GM23338 (cell line): ENCODE results near the gene METTL26. TPM values are rescaled to one million over a fixed set of nuclear protein-coding genes. Genes with fewer than 3 reads are reported as not detected.

Experiments used
- ATAC-seq: fragments of 200-7000 bp; cut with Tn5 transposase; 3 replicates; pipeline ENCODE4 v1.9.1; 2020
- DNase-seq: peaks from one replicate; pipeline ENCODE4 v3.0.0-alpha.2; 2015; ENCODE audit warnings: low spot score
- H2AFZ ChIP-seq: fragments of 200-600 bp; sonication (generic); 2 replicates; pipeline ENCODE4 v1.8.0; 2016; ENCODE audit warnings: antibody characterized with exemption, mild to moderate bottlenecking, moderate library complexity
- H3F3A ChIP-seq: fragments of 200-600 bp; sonication (generic); replicated peaks from 2 replicates; pipeline ENCODE4 v1.8.0; 2017; ENCODE audit warnings: antibody characterized with exemption, mixed run types, low read depth
- H3K27ac ChIP-seq: fragments of 200-600 bp; sonication (generic); 2 replicates; pipeline ENCODE4 v1.6.1; 2016; ENCODE audit warnings: low read depth
- H3K27me3 ChIP-seq: fragments of 200-600 bp; sonication (generic); 2 replicates; pipeline ENCODE4 v1.8.0; 2016; ENCODE audit warnings: mild to moderate bottlenecking, mixed run types, moderate library complexity; ENCODE audit not compliant: insufficient read depth
- H3K36me3 ChIP-seq: fragments of 200-600 bp; sonication (generic); 2 replicates; pipeline ENCODE4 v1.8.0; 2016; ENCODE audit warnings: mild to moderate bottlenecking; ENCODE audit not compliant: insufficient read depth
- H3K4me1 ChIP-seq: fragments of 200-600 bp; sonication (generic); 2 replicates; pipeline ENCODE4 v1.8.0; 2016; ENCODE audit warnings: mild to moderate bottlenecking, moderate library complexity; ENCODE audit not compliant: insufficient read depth
- H3K4me2 ChIP-seq: fragments of 200-600 bp; sonication (generic); 2 replicates; pipeline ENCODE4 v1.7.1; 2017; ENCODE audit warnings: mixed run types
- H3K4me3 ChIP-seq: fragments of 200-600 bp; sonication (generic); 2 replicates; pipeline ENCODE4 v1.6.1; 2016; ENCODE audit warnings: mixed run types
- H3K79me2 ChIP-seq: fragments of 200-600 bp; sonication (generic); replicated peaks from 2 replicates; pipeline ENCODE4 v1.8.0; 2017; ENCODE audit warnings: mild to moderate bottlenecking; ENCODE audit not compliant: insufficient read depth
- H3K9me2 ChIP-seq: fragments of 200-600 bp; sonication (generic); 2 replicates; pipeline ENCODE4 v1.8.0; 2017; ENCODE audit not compliant: insufficient read depth
- H4K20me1 ChIP-seq: fragments of 200-600 bp; sonication (generic); replicated peaks from 2 replicates; pipeline ENCODE4 v1.8.0; 2017; ENCODE audit warnings: mild to moderate bottlenecking; ENCODE audit not compliant: insufficient read depth
- H3K27ac Mint-ChIP-seq: 2 replicates; pipeline ENCODE4 v1.8.0; 2020; ENCODE audit warnings: inconsistent platforms, mild to moderate bottlenecking, moderate library complexity, mixed read lengths
- H3K27me3 Mint-ChIP-seq: 3 replicates; pipeline ENCODE4 v1.8.0; 2022; ENCODE audit warnings: low read depth, mild to moderate bottlenecking, moderate library complexity, mixed read lengths, inconsistent platforms; ENCODE audit not compliant: insufficient read depth, poor library complexity
- H3K36me3 Mint-ChIP-seq: 3 replicates; pipeline ENCODE4 v1.8.0; 2021; ENCODE audit warnings: low read depth, mild to moderate bottlenecking, inconsistent platforms, moderate library complexity, mixed read lengths
- H3K4me1 Mint-ChIP-seq: 3 replicates; pipeline ENCODE4 v1.8.0; 2020; ENCODE audit warnings: mild to moderate bottlenecking, inconsistent platforms, mixed read lengths
- H3K4me3 Mint-ChIP-seq: 3 replicates; pipeline ENCODE4 v1.8.0; 2021; ENCODE audit warnings: moderate library complexity, mild to moderate bottlenecking, inconsistent platforms, mixed read lengths
- H3K9me3 Mint-ChIP-seq: 3 replicates; pipeline ENCODE4 v1.8.0; 2020; ENCODE audit warnings: moderate library complexity, mild to moderate bottlenecking, inconsistent platforms, mixed read lengths
- CREB1 ChIP-seq: fragments of 250-450 bp; sonication (Bioruptor Pico); IDR thresholded peaks from 2 replicates; pipeline ENCODE4 v1.5.0; 2020; ENCODE audit warnings: low read depth, mild to moderate bottlenecking, moderate library complexity
- CTCF ChIP-seq, 2 experiments: fragments of 200-600 bp in 1 of 2; sonication (generic) in 1 of 2; conservative IDR thresholded peaks; 2 replicates each; pipeline versions ENCODE4 v1.5.1 to v1.6.1; 2016 to 2017; ENCODE audit warnings: antibody characterized with exemption in 2 of 2, low read depth in 2 of 2, mild to moderate bottlenecking in 2 of 2, moderate library complexity in 1 of 2
- EZH2 ChIP-seq: fragments of 200-600 bp; sonication (generic); IDR thresholded peaks from one replicate; pipeline ENCODE4 v1.8.0; 2017; ENCODE audit warnings: antibody characterized with exemption, mild to moderate bottlenecking, low read depth; ENCODE audit not compliant: unreplicated experiment
- EZH2phosphoT487 ChIP-seq: fragments of 200-600 bp; sonication (generic); IDR thresholded peaks from one replicate; pipeline ENCODE4 v1.8.1; 2018; ENCODE audit warnings: antibody characterized with exemption; ENCODE audit not compliant: unreplicated experiment
- JUNB ChIP-seq: IDR thresholded peaks from one replicate; pipeline ENCODE4 v1.6.1; 2016; ENCODE audit warnings: antibody characterized with exemption; ENCODE audit not compliant: unreplicated experiment
- NANOG ChIP-seq: IDR thresholded peaks from 2 replicates; pipeline ENCODE4 v1.6.1; 2016; ENCODE audit warnings: antibody characterized with exemption, borderline replicate concordance
- POLR2AphosphoS5 ChIP-seq: IDR thresholded peaks from 2 replicates; pipeline ENCODE4 v1.6.1; 2016; ENCODE audit warnings: antibody characterized with exemption, low read depth
- STAT1 ChIP-seq: IDR thresholded peaks from one replicate; pipeline ENCODE4 v1.6.1; 2016; ENCODE audit warnings: antibody characterized with exemption; ENCODE audit not compliant: unreplicated experiment
- ZNF331 ChIP-seq: fragments of 250-450 bp; sonication (Bioruptor Pico); IDR thresholded peaks from 2 replicates; pipeline ENCODE4 v1.5.0; 2020; ENCODE audit warnings: low read depth, mild to moderate bottlenecking, moderate library complexity
- polyA plus RNA-seq: library from polyadenylated mRNA; unstranded; fragments of >200 nt; fragmentation: Nextera tagmentation; extraction: Ambion mirVana; gene quantifications from 2 replicates; pipeline ENCODE4 v1.2.1, GENCODE V29; 2016
- total RNA-seq: library from RNA; depleted of rRNA; stranded (reverse); fragments of >200 nt; shearing (Covaris generic); gene quantifications from 2 replicates; pipeline ENCODE4 v1.2.3, GENCODE V29; 2014
- TF ChIP-seq, protein P1 (sequence below): IDR thresholded peaks from 2 replicates; pipeline ENCODE4 v1.6.1; 2016; ENCODE audit warnings: antibody characterized with exemption

METTL26 gene
- total and polyA plus RNA-seq, 2 experiments from 2014 or later, result 153 to 223 TPM

GRCh38 chr16:588639-588888 lies 47.5 kb downstream of the METTL26 start (continued):
- no peak for TF ChIP-seq ZNF331
- TF ChIP-seq NANOG, result no peak
- TF ChIP-seq POLR2AphosphoS5, result no peak
- TF ChIP-seq EZH2, result no peak
- no peak for TF ChIP-seq STAT1
- TF ChIP-seq CTCF (conservative IDR thresholded peaks at IDR 0.05; ENCODE audit: low read depth in 2 of 2), result no peak

DNA sequence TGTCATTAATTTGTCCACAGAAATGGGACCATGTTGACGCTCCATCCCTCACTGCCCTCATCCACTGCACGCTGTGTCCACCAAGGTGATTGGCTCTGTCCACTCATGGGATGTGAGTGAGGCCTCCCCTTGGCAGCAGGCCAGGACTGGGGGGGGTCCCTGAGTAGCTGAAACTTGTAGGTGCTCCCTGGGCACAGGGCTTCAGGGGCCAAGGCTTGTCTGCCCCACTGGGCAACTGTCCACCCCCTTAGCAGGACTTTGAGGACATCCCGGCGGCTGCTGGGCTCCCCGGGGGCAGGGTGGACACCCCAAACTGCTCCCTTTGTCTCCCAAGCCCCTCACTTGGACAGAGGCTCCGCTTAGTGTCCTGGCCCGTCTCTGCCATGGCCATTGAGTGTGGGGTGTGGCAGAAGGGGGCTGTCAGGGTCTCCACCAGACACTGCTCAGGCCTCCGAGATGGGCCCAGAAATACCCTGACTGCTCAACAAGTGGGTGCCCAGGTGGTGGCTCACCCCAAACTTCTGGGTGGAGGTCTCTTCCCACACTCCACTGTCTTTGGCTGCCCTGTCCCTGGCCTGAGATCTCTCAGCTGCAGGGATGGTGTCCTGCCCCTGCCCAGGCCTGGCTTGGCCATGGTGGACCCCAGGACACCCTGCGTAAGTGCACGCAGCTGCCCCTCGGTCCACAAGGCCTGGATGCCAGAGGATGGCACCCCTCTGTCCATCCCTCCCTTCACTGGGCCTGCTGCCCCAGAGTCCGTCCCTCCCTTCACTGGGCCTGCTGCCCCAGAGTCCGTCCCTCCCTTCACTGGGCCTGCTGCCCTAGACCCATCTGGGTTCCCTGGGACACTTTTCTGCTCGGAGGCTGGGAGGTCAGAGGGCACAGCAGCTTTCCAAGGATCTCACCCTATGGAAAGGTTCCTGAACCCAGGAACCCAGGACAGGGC lies 49.2 kb downstream of the METTL26 start:
- H3K27me3 ChIP-seq, result peaks cover 30% of the 10 kb centered on the region
- H3K79me2 ChIP-seq, result peaks cover 18% of the 10 kb centered on the region
- peak; percentile 51 for TF ChIP-seq POLR2AphosphoS5
- TF ChIP-seq CREB1 (CRISPR knock-in tag), result no peak
- H3K9me2 ChIP-seq, result no peaks in the 10 kb centered on the region
- no peak overlapping the region for H3K27ac ChIP-seq
- peaks cover 20% of the 10 kb centered on the region for H4K20me1 ChIP-seq
- peaks cover 14% of the 10 kb centered on the region for H3K4me1 Mint-ChIP-seq
- no peak for DNase-seq
- no peak for ATAC-seq
- H3K4me3 Mint-ChIP-seq, result peak overlapping the region; percentile 87
- H3K4me3 ChIP-seq, result no peak overlapping the region
- H3F3A ChIP-seq, result peaks cover 10% of the 10 kb centered on the region; the same call in 1 of the 2 replicates
- peaks cover 3% of the 10 kb centered on the region; the same call in 1 of the 3 replicates for H3K36me3 Mint-ChIP-seq
- H3K36me3 ChIP-seq, result no peaks in the 10 kb centered on the region
- peaks cover 5% of the 10 kb centered on the region; the same call in 1 of the 2 replicates for H3K4me1 ChIP-seq
- no peak overlapping the region for H3K4me2 ChIP-seq
- peaks cover 30% of the 10 kb centered on the region for H3K27me3 Mint-ChIP-seq
- H2AFZ ChIP-seq, result no peak overlapping the region
- no peaks in the 10 kb centered on the region; the same call in 2 of the 3 replicates for H3K9me3 Mint-ChIP-seq
- peak overlapping the region; percentile 86; the same call in 1 of the 2 replicates for H3K27ac Mint-ChIP-seq

- Mint-ChIP-seq H3K27me3 (peaks cover 29% of the 10 kb centered on the region), H3K27ac (no peak overlapping the region), H3K4me1 (peaks cover 13% of the 10 kb centered on the region), H3K4me3 (peak overlapping the region; percentile 5; the same call in 1 of the 3 replicates), H3K36me3 (peaks cover 3% of the 10 kb centered on the region; the same call in 1 of the 3 replicates), H3K9me3 (no peaks in the 10 kb centered on the region; the same call in 2 of the 3 replicates)
- DNase-seq, result no peak
- H3K27ac ChIP-seq, result no peak overlapping the region
- ATAC-seq, result no peak
- peaks cover 30% of the 10 kb centered on the region for H3K27me3 ChIP-seq
- H3K4me1 ChIP-seq, result peaks cover 5% of the 10 kb centered on the region; the same call in 1 of the 2 replicates
- H4K20me1 ChIP-seq, result peaks cover 16% of the 10 kb centered on the region
- no peak overlapping the region for H3K4me2 ChIP-seq
- H3K36me3 ChIP-seq, result no peaks in the 10 kb centered on the region
- no peak overlapping the region for H2AFZ ChIP-seq
- H3K9me2 ChIP-seq, result no peaks in the 10 kb centered on the region
- peaks cover 14% of the 10 kb centered on the region for H3K79me2 ChIP-seq
- peaks cover 10% of the 10 kb centered on the region; the same call in 1 of the 2 replicates for H3F3A ChIP-seq
- H3K4me3 ChIP-seq, result no peak overlapping the region
- TF ChIP-seq EZH2phosphoT487 (no peak), EZH2 (no peak), CREB1 (CRISPR knock-in tag) (no peak), STAT1 (no peak), CTCF (conservative IDR thresholded peaks at IDR 0.05; ENCODE audit: low read depth in 2 of 2) (no peak), JUNB (no peak)
- TF ChIP-seq, protein P1, sequence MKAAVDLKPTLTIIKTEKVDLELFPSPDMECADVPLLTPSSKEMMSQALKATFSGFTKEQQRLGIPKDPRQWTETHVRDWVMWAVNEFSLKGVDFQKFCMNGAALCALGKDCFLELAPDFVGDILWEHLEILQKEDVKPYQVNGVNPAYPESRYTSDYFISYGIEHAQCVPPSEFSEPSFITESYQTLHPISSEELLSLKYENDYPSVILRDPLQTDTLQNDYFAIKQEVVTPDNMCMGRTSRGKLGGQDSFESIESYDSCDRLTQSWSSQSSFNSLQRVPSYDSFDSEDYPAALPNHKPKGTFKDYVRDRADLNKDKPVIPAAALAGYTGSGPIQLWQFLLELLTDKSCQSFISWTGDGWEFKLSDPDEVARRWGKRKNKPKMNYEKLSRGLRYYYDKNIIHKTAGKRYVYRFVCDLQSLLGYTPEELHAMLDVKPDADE, result no peak
Observed at GRCh38 chr16:586047-586644, 50.0 kb downstream of the METTL26 start.
